ENCODE results near the gene PALD1.

DNA sequence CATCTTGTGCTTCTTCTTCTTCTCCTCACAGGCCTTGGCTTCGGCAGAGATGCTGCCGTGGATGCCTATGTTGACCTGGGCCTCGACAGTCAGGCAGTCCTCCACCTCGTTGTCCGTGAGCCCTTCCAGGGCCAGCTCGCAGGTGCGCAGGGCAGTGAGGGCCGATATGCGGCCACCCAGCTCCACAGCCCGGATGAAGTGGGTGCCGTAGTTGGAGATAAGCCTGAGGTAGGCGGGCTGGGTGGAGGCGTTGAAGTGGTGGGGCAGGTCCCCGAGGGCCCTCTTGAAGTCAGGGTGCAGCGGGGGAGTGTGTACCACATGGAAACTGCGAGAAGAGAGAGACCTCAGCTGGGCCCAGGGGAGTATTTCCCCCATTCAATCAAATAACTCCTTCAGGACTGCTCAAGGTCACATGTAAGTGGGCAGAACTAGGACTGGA lies 120.3 kb downstream of the PALD1 start:
- TF ChIP-seq, protein P1, sequence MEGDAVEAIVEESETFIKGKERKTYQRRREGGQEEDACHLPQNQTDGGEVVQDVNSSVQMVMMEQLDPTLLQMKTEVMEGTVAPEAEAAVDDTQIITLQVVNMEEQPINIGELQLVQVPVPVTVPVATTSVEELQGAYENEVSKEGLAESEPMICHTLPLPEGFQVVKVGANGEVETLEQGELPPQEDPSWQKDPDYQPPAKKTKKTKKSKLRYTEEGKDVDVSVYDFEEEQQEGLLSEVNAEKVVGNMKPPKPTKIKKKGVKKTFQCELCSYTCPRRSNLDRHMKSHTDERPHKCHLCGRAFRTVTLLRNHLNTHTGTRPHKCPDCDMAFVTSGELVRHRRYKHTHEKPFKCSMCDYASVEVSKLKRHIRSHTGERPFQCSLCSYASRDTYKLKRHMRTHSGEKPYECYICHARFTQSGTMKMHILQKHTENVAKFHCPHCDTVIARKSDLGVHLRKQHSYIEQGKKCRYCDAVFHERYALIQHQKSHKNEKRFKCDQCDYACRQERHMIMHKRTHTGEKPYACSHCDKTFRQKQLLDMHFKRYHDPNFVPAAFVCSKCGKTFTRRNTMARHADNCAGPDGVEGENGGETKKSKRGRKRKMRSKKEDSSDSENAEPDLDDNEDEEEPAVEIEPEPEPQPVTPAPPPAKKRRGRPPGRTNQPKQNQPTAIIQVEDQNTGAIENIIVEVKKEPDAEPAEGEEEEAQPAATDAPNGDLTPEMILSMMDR (IDR thresholded peaks at IDR 0.05): no peak
- TF ChIP-seq POLR2AphosphoS5 (IDR thresholded peaks at IDR 0.05): no peak

Data from sigmoid colon (tissue), 4 donors.